MM.1S (cell line): ENCODE results near the gene LYZL6.

Experiments
- EZH2 ChIP-seq: fragments of 300-600 bp; sonication (generic); optimal IDR thresholded peaks from 2 replicates; pipeline ENCODE3; 2017; ENCODE audit warnings: low read depth, mild to moderate bottlenecking, antibody characterized with exemption, low read length, mixed read lengths
- TF ChIP-seq, protein P1 (sequence below): fragments of 300-600 bp; sonication (generic); IDR thresholded peaks from 2 replicates; pipeline ENCODE4 v1.5.1; 2016; ENCODE audit warnings: antibody characterized with exemption, low read length, mixed read lengths

DNA sequence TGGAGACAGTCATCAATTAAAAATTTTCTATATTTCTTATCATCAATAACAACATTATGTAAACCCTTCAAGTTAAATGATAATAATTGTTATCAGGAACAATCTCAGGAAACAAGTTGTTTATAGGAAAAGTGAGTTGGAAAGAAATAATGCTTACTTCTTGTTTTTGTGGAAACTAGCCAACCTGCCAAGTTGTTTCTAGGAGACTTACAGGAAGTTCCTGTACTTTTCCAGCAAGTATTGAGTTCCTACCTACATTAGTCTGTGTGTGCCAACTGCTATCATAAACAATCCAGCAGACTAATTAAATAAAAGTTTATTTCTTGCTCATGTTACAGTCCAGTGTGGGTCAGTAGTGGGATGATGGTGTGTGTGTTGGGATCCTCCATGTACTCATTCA lies 44.7 kb upstream of the LYZL6 start:
- TF ChIP-seq, protein P1, sequence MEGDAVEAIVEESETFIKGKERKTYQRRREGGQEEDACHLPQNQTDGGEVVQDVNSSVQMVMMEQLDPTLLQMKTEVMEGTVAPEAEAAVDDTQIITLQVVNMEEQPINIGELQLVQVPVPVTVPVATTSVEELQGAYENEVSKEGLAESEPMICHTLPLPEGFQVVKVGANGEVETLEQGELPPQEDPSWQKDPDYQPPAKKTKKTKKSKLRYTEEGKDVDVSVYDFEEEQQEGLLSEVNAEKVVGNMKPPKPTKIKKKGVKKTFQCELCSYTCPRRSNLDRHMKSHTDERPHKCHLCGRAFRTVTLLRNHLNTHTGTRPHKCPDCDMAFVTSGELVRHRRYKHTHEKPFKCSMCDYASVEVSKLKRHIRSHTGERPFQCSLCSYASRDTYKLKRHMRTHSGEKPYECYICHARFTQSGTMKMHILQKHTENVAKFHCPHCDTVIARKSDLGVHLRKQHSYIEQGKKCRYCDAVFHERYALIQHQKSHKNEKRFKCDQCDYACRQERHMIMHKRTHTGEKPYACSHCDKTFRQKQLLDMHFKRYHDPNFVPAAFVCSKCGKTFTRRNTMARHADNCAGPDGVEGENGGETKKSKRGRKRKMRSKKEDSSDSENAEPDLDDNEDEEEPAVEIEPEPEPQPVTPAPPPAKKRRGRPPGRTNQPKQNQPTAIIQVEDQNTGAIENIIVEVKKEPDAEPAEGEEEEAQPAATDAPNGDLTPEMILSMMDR: no peak
- TF ChIP-seq EZH2: no peak
